GM10266 (cell line): ENCODE data around the gene ZNF784.

Experiments
- DNase-seq: peaks from one replicate; pipeline ENCODE4 v3.0.0; 2012; ENCODE audit errors: extremely low spot score
- TF ChIP-seq, protein P1 (sequence below): IDR thresholded peaks from 2 replicates; pipeline ENCODE4 v1.5.1; 2012; ENCODE audit warnings: mild to moderate bottlenecking, low read depth; ENCODE audit not compliant: control insufficient read depth, insufficient read depth; ENCODE audit errors: missing control alignments

The ZNF784 gene

DNA sequence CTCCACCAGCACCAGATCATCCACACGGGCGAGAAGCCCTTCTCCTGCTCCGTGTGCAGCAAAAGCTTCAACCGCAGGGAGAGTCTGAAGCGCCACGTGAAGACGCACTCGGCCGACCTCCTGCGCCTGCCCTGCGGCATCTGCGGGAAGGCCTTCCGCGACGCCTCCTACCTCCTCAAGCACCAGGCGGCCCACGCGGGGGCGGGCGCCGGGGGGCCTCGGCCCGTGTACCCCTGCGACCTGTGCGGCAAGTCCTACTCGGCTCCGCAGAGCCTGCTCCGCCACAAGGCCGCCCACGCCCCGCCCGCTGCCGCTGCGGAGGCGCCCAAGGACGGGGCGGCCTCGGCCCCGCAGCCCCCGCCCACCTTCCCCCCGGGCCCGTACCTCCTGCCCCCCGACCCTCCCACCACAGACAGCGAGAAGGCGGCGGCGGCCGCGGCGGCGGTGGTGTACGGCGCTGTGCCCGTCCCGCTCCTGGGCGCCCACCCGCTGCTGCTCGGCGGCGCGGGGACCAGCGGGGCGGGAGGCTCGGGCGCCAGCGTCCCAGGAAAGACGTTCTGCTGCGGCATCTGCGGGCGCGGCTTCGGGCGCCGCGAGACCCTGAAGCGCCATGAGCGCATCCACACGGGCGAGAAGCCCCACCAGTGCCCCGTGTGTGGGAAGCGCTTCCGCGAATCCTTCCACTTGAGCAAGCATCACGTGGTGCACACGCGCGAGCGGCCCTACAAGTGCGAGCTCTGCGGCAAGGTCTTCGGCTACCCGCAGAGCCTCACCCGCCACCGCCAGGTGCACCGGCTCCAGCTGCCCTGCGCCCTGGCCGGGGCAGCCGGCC lies 9.4 kb downstream of the ZNF784 start:
- DNase-seq: no peak
- TF ChIP-seq, protein P1, sequence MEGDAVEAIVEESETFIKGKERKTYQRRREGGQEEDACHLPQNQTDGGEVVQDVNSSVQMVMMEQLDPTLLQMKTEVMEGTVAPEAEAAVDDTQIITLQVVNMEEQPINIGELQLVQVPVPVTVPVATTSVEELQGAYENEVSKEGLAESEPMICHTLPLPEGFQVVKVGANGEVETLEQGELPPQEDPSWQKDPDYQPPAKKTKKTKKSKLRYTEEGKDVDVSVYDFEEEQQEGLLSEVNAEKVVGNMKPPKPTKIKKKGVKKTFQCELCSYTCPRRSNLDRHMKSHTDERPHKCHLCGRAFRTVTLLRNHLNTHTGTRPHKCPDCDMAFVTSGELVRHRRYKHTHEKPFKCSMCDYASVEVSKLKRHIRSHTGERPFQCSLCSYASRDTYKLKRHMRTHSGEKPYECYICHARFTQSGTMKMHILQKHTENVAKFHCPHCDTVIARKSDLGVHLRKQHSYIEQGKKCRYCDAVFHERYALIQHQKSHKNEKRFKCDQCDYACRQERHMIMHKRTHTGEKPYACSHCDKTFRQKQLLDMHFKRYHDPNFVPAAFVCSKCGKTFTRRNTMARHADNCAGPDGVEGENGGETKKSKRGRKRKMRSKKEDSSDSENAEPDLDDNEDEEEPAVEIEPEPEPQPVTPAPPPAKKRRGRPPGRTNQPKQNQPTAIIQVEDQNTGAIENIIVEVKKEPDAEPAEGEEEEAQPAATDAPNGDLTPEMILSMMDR: no peak

DNA sequence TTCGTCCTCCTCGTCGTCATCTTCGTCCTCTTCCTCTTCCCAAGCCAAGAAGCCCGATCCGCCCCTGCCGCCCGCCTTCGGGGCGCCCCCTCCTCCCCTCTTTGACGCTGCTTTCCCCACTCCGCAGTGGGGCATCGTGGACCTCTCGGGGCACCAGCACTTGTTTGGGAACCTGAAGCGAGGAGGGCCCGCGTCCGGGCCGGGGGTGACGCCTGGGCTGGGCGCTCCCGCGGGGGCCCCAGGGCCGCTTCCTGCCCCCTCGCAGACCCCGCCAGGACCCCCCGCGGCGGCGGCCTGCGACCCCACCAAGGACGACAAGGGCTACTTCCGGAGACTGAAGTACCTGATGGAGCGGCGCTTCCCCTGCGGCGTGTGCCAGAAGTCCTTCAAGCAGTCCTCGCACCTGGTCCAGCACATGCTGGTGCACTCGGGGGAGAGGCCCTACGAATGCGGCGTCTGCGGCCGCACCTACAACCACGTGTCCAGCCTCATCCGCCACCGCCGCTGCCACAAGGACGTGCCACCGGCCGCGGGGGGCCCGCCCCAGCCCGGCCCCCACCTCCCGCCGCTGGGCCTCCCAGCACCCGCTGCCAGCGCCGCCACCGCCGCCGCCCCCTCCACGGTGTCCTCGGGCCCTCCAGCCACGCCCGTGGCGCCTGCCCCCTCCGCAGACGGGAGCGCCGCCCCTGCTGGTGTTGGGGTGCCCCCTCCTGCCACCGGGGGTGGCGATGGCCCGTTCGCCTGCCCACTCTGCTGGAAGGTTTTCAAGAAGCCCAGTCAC lies 10.2 kb downstream of the ZNF784 start:
- TF ChIP-seq, protein P1: no peak
- DNase-seq: no peak

DNA sequence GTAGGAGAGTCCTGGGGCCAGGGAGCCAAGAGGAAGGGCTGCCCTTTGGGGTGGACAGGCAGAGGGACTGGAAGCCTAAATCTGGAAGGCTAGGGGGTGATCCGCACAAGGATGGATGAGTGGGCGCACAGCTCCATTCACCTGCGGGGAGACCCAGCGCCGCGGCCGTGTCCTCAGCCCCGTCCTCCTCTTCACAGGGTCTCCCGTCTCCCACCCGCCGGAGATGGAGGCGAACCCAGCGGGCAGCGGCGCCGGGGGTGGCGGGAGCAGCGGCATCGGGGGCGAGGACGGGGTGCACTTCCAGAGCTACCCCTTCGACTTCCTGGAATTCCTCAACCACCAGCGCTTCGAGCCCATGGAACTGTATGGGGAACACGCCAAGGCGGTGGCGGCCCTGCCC lies 11.0 kb downstream of the ZNF784 start:
- DNase-seq: no peak
- TF ChIP-seq, protein P1: no peak

DNA sequence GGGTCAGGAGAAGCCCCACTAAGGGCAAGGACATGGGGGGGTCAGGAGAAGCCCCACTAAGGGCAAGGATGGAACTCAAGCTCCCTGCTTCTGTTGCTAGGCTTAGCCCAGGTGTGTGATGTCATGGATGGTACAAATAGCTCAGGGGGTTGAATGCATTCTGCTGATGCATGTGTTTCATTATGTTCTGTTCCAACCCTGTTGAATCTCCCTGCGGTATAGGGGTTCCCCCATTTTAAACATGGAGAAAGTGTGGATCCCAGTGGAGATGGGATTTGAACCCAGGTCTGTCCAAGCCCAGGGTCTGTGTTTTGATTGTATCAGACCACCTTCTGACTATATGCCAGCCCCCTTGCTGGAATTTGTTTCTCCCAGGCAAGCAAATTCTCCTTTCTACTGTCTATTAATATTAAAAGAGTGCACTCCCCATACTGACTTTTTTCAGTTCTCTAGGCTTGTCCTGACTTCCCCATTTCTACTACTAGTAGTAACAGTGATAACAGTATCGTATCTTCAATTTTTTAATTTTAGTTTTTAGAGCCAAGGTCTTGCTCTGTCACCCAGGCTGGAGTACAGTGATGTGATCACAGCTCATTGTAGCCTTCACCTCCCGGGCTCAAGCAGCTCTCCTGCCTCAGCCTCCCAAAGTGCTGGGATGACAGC lies 12.3 kb downstream of the ZNF784 start:
- no peak for DNase-seq
- TF ChIP-seq, protein P1: no peak

DNA sequence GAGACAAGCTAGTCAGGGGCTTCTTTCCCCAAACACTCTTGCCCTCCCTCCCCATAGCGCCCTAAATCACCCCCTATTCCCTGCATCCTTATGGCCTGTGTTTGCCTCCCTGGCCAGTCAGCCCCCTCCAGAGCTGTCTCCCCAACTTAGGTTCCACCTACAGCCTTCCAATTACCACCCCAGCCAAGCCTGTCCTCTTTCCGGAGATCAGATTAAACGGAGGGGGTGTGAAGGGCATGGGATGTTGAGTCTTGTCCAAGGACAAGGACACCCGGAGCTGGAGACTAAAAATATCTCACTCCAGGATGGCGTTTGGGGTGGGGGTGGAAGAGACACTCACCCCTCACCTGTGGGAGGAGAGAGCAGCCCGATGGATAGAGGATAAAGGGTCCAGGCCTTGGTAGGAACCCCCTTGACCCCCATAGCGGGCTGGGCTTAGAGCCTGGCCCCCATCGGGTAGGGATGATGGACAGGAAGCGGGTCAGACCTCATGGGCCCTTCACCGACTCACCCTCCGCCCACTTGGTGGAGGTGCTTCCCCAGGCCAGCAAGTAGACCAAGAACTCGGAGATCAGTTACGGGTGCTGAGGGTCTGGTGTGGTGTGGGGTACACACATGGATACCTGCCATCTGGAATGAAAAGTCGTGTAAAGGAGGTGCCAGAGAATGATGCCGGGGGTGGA lies 12.9 kb downstream of the ZNF784 start:
- TF ChIP-seq, protein P1: no peak
- DNase-seq: no peak

DNA sequence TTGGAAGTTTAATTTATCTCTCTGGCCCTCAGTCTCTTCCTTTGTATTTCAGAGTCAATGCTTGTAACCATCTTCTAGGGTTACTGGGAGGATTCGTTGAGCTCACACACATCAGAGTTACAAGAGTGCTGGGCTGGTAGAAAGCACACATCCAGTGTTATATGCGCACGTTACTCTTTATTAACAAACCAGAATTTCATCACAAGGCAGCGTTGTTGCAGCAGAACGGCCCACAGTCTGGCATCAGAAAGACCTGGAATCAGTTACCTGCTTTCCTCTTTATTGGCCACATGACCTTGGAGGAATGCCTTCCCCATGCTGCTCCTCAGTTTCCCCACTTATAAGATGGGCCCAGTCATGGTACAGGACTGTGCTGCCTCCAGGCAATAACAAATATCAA lies 15.0 kb downstream of the ZNF784 start:
- no peak for DNase-seq
- TF ChIP-seq, protein P1: no peak
